DND-41 (cell line): ENCODE measurements around the gene CCL3.
"Not testable (repeated sequence)": the region's sequence is repeated elsewhere in the genome, so short reads cannot be mapped to it uniquely, and the experiment has no call there.

Source experiments
- ATAC-seq: fragments of 200-7000 bp; cut with Tn5 transposase; 3 replicates; pipeline ENCODE4 v1.9.1; 2021; ENCODE audit warnings: low read depth; ENCODE audit not compliant: insufficient read depth
- DNase-seq: peaks from one replicate; pipeline ENCODE4 v3.0.0-alpha.2; 2020
- H2AFZ ChIP-seq: 2 replicates; pipeline ENCODE4 v1.6.0; 2012; ENCODE audit warnings: low read depth, low read length
- H3K27ac ChIP-seq: 2 replicates; pipeline ENCODE4 v1.5.1; 2012; ENCODE audit warnings: low read length, inconsistent platforms
- H3K27me3 ChIP-seq: fragments of 200-600 bp; sonication (generic); 2 replicates; pipeline ENCODE4 v1.6.0; 2012; ENCODE audit warnings: low read length, mild to moderate bottlenecking, inconsistent platforms; ENCODE audit not compliant: insufficient read depth, poor library complexity
- H3K36me3 ChIP-seq: 2 replicates; pipeline ENCODE4 v1.5.1; 2012; ENCODE audit warnings: low read length, inconsistent platforms; ENCODE audit not compliant: insufficient read depth
- H3K4me1 ChIP-seq: 2 replicates; pipeline ENCODE4 v1.5.1; 2012; ENCODE audit warnings: mild to moderate bottlenecking, low read length; ENCODE audit not compliant: insufficient read depth
- H3K4me2 ChIP-seq: 2 replicates; pipeline ENCODE4 v1.6.0; 2012; ENCODE audit warnings: mild to moderate bottlenecking, moderate library complexity, low read length, inconsistent platforms; ENCODE audit not compliant: insufficient read depth
- H3K4me3 ChIP-seq, 2 experiments: fragments of 200-600 bp in 1 of 2; shearing (Covaris generic) in 1 of 2; 2 replicates each; pipeline ENCODE4 v1.5.1; 2012 to 2016; ENCODE audit warnings: inconsistent platforms in 2 of 2, low read length in 2 of 2, mild to moderate bottlenecking in 2 of 2, low read depth in 1 of 2, moderate library complexity in 1 of 2
- H3K79me2 ChIP-seq: 2 replicates; pipeline ENCODE4 v1.6.0; 2012; ENCODE audit warnings: low read length, inconsistent platforms; ENCODE audit not compliant: insufficient read depth
- H3K9ac ChIP-seq: 2 replicates; pipeline ENCODE4 v1.6.0; 2012; ENCODE audit warnings: low read depth, mild to moderate bottlenecking, inconsistent platforms, low read length, moderate library complexity
- H3K9me3 ChIP-seq: 2 replicates; pipeline ENCODE4 v1.5.1; 2012; ENCODE audit warnings: low read length, moderate library complexity, mild to moderate bottlenecking, inconsistent platforms; ENCODE audit not compliant: insufficient read depth, severe bottlenecking
- H4K20me1 ChIP-seq: 2 replicates; pipeline ENCODE4 v1.6.0; 2012; ENCODE audit warnings: low read length; ENCODE audit not compliant: insufficient read depth
- EZH2 ChIP-seq: IDR thresholded peaks from 3 replicates; pipeline ENCODE4 v1.6.1; 2012; ENCODE audit warnings: borderline replicate concordance, low read depth, mild to moderate bottlenecking, moderate library complexity, low read length, inconsistent platforms; ENCODE audit not compliant: severe bottlenecking
- TF ChIP-seq, protein P1 (sequence below): IDR thresholded peaks from 2 replicates; pipeline ENCODE4 v1.5.1; 2012; ENCODE audit warnings: borderline replicate concordance, low read length, moderate library complexity, mild to moderate bottlenecking; ENCODE audit not compliant: poor library complexity, severe bottlenecking; ENCODE audit errors: extremely low read depth

CCL3 gene

DNA sequence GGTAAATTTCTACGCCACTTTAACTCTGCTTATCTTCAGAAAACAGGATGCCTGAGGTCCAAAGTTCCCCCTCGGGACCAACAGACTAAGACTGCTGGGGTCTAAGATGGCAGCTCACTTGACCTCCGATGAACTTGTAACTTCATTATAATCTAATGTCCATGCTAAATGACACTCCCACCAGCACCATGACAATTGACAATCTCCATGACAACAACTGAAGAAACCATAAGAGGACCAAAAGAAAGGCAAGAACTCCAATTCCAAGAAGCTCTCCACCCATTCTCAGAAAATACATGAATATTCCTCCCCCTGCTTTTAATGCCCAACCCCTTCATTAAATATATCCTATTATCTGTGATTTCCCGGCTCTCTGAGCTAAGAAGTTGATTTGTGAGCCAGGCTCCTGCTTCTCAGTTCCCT, 21.1 kb upstream of the CCL3 start:
- no peak overlapping the region for H2AFZ ChIP-seq
- H3K27me3 ChIP-seq = no peaks in the 10 kb centered on the region
- H3K4me1 ChIP-seq = no peaks in the 10 kb centered on the region
- no peak for TF ChIP-seq EZH2
- TF ChIP-seq, protein P1, sequence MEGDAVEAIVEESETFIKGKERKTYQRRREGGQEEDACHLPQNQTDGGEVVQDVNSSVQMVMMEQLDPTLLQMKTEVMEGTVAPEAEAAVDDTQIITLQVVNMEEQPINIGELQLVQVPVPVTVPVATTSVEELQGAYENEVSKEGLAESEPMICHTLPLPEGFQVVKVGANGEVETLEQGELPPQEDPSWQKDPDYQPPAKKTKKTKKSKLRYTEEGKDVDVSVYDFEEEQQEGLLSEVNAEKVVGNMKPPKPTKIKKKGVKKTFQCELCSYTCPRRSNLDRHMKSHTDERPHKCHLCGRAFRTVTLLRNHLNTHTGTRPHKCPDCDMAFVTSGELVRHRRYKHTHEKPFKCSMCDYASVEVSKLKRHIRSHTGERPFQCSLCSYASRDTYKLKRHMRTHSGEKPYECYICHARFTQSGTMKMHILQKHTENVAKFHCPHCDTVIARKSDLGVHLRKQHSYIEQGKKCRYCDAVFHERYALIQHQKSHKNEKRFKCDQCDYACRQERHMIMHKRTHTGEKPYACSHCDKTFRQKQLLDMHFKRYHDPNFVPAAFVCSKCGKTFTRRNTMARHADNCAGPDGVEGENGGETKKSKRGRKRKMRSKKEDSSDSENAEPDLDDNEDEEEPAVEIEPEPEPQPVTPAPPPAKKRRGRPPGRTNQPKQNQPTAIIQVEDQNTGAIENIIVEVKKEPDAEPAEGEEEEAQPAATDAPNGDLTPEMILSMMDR = no peak
- ATAC-seq (no peak), DNase-seq (no peak)
- no peaks in the 10 kb centered on the region for H3K9me3 ChIP-seq
- no peak overlapping the region for H3K4me2 ChIP-seq
- no peak overlapping the region for H3K9ac ChIP-seq
- no peak overlapping the region for H3K27ac ChIP-seq
- H3K36me3 ChIP-seq = no peaks in the 10 kb centered on the region
- no peaks in the 10 kb centered on the region for H3K79me2 ChIP-seq
- H3K4me3 ChIP-seq = no peak overlapping the region
- H4K20me1 ChIP-seq = no peaks in the 10 kb centered on the region

DNA sequence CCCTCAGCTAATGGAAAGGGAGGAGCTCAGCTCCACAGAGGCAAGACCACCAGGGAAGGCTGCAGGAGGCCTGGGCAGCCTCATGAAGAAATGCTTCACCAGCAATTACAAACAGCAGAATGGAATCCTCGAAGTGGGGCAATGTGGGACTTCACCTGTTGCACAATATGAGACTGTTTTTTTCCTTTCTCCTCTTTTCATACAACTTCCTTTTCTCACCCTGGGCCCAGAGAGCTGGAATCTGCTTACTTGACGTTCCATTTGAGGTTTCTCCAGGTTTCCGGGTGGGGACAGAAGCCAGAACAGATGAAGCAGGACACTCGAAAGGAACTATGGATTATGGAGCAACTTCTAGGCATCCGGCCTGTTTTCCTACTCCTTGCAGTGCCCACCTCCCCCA, 18.3 kb upstream of the CCL3 start:
- H3K4me3 ChIP-seq, H3K4me1 ChIP-seq, ATAC-seq, H4K20me1 ChIP-seq, H3K79me2 ChIP-seq, DNase-seq, H3K4me2 ChIP-seq, H3K36me3 ChIP-seq, H2AFZ ChIP-seq, H3K27me3 ChIP-seq, H3K9me3 ChIP-seq, H3K9ac ChIP-seq, H3K27ac ChIP-seq: not testable (repeated sequence)

DNA sequence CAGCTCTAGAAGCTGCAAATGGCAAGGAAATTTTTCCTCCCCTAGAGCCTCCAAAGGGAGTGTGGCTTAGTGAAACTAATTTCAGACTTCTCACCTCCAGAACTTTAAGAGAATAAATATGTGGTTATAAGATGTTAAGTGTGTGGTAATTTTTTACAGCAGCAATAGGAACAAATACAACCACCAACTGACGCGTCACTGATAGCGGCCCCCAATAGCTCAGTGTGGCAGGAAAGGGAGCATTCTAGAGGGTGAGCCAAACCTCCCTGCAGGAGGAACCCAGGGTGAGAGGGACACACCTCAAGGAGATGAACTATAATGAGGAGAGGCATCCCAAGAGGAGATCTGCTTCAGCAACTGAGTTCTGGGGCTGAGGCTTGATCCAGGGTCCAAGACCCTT, 17.7 kb upstream of the CCL3 start:
- Histone ChIP-seq H3K4me1 (0 out of 2 replicates have a peak, but pooled peaks cover 2% of the 10 kb centered on the region), H3K9ac (no peak overlapping the region), H3K27me3 (no peaks in the 10 kb centered on the region), H3K4me3 (no peak overlapping the region), H3K27ac (no peak overlapping the region), H3K4me2 (no peak overlapping the region), H3K9me3 (no peaks in the 10 kb centered on the region), H3K36me3 (no peaks in the 10 kb centered on the region), H2AFZ (no peak overlapping the region), H3K79me2 (no peaks in the 10 kb centered on the region), H4K20me1 (no peaks in the 10 kb centered on the region)
- TF ChIP-seq, protein P1 = no peak
- no peak for TF ChIP-seq EZH2
- DNase-seq (no peak), ATAC-seq (no peak)

DNA sequence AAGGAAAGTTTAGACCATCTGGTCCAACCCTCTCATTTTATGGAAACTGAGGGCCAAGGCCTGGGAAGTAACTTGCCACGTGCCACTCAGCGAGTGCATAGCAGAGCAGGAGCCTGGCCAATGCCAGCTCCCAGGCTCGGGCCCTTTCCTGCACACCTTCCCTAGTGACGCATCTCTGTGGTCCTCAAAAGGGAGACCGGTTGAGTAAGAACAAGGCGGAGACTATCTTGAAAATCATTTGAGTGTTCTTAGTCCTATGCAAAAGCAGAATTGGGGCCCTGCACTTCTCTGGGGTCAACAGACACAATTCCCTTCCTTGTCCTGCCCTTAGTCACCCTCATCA, 16.5 kb upstream of the CCL3 start:
- H3K27ac ChIP-seq = no peak overlapping the region
- 0 out of 2 replicates have a peak, but pooled peaks cover 2% of the 10 kb centered on the region for H3K4me1 ChIP-seq
- no peak overlapping the region for H3K9ac ChIP-seq
- H3K9me3 ChIP-seq = no peaks in the 10 kb centered on the region
- H3K79me2 ChIP-seq = no peaks in the 10 kb centered on the region
- no peak for TF ChIP-seq EZH2
- TF ChIP-seq, protein P1 = no peak
- no peak overlapping the region for H3K4me3 ChIP-seq
- DNase-seq (no peak), ATAC-seq (no peak)
- no peak overlapping the region for H3K4me2 ChIP-seq
- H3K36me3 ChIP-seq = no peaks in the 10 kb centered on the region
- no peak overlapping the region for H2AFZ ChIP-seq
- H3K27me3 ChIP-seq = no peaks in the 10 kb centered on the region
- H4K20me1 ChIP-seq = no peaks in the 10 kb centered on the region
